Medulla oblongata (tissue), 1 donor: ENCODE measurements around the gene DAP.
"Not testable (repeated sequence)": the region's sequence is repeated elsewhere in the genome, so short reads cannot be mapped to it uniquely, and the experiment has no call there.

Source experiments
- DNase-seq: peaks from one replicate; pipeline ENCODE4 v3.0.0-alpha.2; 2015; ENCODE audit errors: extremely low spot score

The DAP gene

DNA sequence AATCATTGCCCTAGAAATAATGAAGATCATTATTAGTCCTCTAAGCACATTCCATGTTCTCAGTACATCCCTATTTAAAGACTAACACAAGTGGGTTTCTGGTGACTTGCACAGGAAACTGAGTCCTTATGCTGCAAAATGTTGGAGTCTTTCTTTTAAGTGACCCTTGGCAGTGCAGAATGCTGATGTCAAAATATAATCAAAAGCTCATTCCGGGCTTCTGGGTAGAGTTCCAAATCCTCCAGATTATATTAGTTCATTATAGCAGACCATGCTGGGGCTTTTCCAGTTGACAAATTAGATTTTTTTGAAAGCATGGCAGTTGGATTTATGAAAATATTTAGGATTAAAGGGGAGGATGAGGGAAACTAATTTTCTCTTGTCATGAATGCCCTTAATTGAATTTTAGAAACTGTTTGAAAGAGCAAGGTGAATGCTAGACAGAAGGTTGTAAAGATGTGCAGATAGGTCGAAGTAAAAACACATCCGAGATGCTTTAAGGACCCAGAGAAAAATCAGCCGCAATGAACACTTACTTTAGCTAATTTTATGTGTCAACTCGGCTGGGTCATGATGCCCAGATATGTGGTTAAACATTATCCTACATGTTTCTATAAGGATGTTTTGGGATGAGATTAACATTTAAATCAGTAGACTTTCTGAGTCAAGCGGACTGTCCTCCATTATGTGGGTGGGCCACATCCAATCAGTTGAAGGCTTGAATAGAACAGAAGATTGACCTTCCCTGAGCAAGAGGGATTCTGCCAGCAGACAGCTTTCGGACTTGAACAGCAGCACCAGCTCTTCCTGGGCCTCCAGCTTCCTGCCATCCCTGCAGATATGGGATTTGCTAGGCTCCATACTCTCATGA, 88.7 kb downstream of the DAP start:
- DNase-seq, result no peak

DNA sequence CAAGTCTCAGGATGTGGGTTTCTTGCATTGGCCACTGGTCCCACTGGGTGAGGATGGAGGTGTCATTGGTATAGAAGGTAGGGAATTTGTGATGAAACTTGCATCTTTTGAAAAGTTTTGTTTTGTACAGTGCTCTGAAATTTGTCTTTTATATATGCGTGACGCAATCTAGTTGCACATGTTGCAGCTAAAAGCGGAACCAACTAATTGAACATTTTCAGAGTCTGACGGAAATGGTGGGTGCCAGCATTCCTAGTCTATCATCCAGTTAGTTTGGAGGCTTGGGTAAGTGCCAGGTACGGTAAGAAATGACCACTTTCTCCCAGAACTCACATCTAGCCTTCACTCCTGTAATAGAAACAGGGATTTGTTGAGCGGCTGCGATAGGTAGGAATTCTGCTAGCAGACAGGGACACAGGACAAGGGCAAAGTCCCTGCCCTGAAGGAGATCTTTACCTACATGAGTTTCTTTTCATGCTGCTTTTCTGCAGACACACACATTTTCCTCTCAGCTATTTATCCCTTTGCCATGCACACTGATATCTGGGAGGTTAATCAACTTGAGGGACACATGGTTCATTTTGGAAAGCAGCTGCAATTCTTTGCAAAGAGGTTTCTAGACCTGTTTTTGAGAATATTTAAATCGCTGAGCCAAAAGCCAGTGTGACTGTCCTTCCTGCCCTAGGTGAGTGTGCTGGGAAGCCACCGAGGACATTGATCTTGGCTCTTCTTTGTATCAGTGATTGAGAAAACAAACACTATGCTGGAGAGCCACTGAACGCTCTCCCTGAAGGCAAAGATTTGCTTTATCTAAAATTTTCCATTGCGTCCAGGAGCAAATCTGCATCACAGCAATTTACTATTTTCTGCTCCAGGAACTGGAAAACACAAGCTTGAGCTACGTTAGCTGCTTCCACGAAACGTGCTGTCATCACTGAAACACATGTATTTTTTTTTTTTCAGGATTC, 89.7 kb downstream of the DAP start:
- no peak for DNase-seq

DNA sequence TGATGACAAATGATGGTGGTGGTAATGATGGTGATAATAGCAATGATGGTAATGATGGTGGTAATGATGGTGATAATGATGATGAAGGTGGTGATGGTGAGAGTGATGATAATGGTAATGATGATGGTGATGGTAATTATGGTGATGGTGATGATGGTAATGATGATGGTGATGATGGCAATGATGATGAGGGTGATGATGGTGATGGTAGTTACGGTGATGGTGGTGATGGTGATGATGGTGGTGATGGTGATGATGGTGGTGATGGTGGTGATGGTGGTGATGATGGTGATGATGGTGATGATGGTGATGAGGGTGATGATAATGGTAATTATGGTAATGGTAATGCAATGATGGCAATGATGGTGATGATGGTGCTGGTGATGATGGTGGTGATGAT, 91.1 kb downstream of the DAP start:
- no peak for DNase-seq

DNA sequence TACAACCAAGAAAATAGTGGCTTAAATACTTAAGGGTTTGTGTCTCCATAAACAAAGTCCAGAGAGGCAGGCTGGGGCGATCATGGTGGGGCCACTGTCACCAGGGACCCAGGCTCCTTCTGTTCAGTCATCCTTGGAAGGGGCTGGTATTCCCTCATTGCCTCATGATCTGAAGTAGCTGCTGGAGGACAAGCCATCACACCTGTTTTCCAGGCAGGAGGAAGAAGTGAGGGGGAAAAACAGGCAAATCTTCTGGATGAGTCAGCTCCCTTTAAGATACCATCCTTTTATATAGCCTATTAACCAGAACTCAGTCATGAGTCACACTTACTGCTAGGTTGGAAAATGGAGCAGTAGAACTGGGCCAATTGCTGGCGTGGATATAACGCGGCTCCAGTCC, 92.3 kb downstream of the DAP start:
- no peak for DNase-seq

DNA sequence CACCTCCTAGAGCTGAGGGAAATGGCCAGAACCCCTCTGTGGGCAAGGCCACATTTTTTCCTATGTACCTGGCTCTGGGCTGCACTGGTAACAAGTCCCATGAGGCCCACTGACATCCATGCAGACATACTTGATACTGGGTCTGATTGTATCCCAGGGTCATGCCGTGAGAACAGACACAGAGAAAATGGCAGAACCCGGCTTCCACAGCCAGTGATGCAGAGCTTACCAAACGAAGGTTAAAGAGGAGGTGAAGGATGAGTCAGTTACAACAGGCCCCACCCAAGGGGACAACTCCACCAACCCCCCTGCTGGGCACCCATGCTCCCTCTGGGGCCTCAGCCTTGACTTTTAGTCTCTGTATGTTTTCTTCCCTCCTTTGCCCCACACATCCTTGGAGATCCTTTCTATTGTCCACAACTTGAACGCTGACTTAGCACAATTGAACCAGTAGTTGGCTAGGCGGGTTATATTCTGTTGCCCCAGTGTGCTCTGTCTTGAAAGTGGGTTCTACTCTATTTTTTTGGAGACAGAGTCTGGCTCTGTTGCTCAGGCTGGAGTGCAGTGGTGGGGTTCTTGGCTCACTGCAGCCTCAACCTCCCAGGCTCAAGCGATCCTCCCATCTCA, 93.5 kb downstream of the DAP start:
- no peak for DNase-seq

DNA sequence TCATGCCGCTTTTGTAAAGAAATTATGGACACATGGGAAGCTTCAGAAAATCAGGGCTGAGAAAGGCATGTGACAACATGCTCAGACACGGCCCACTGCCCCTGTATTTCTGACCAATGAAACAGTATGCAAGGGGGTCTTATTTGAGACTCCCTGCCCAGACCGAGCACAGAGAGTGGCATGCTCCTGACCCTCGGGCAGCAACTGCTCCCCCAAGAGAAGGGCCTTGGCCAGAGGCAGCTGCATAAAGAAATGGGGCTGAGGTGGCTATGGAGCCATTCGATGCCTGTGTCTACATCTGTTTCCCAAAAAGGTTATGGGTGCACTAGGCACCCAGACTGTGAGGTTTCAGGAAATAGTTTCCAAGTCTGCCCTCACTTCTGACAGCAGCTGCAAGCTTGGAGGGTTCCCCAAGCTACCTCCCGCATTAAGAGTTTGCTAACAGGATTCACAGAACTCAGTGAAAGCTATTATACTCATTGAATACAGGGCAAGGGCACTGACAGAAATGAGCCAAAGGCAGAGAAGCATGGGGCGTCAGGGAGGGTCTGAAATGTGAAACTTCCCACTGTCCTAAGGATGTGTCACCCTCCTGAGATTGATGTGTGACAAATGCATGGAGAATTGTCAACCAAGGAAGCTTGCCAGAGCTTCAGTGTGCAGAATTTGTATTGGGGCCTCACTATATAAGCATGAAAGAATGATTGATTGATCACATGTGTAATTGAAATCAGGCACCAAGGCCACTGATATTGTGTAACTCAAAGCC, 94.3 kb downstream of the DAP start:
- no peak for DNase-seq

DNA sequence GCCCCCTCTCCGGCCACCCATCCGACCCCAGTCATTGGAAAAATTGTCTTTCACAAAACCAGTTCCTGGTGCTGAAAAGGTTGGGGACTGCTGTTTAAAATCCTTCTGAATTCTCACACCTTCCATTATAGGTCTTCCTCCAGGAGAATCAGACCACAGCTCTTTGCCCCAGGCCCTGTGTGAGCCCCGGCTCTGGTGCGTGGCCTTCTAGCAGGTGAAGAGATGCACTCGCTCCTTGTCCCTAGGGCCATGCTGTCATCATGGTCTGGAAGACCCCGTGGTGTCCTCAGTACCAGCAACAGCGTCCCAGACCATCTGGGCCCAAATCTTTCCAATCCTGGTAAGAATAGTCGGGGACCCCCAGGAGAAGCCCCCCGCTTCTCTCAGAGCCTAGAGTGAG, 95.2 kb downstream of the DAP start:
- DNase-seq, result no peak

DNA sequence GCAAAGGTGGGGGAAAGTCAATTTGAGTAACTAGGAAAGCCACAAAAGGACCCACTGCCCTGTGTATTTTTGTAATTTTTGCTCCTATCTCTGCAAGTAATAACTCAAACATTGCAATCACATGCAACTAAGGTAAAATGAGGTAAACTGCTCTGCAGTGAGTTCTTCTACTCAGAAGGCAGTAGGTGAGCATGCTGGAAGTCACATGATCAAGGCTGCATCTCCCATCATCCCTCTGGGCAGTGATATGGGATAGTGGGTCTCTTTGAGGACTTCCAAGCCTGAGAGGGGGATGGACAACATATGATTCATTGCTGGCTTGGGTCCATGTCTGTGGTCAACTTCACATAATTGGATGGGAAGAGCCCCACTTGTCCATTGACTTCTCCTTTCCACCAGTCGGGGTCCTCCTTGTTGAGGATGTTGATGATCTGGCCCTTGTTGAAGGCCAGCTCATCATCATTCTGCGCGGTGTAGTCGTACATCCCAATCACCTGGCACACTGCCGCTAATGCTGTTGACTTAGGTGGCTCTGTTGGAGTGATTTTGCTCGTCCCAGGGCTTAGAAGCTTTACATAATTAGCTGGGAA, 96.8 kb downstream of the DAP start:
- not testable (repeated sequence) for DNase-seq

DNA sequence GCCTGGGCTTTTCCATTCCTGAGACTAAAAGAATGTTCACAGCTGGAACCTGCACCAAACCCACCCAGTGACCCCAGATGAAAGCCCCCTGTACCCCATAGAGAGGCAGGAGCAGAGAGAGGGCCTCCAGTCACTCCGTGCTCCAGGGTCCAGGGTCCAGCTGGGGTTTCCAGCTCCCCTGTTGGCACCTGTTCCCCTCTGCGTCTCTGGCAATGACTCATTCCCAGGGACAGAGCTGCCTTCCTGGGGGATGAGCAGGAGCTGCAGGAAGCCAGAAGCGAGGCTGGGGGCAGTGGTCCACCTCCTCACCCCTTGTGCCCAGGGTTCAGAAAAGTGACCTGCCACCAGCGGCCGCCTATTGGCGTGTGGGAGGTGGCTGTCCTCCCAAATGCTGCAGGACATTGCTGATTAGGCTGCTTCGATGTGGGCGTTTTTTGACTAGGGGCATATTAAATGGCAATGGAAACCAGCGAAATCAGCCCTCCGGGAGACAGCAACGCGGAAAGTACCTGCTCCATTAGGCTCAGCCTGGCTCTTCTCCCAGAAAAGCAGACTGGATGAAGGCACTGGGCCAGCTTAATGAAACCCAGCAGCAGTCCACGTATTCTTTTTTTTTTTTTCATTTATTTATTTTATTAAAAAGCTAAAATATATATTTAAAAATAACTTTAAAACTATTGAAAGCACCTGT, 97.4 kb downstream of the DAP start:
- peak; percentile 15 for DNase-seq

DNA sequence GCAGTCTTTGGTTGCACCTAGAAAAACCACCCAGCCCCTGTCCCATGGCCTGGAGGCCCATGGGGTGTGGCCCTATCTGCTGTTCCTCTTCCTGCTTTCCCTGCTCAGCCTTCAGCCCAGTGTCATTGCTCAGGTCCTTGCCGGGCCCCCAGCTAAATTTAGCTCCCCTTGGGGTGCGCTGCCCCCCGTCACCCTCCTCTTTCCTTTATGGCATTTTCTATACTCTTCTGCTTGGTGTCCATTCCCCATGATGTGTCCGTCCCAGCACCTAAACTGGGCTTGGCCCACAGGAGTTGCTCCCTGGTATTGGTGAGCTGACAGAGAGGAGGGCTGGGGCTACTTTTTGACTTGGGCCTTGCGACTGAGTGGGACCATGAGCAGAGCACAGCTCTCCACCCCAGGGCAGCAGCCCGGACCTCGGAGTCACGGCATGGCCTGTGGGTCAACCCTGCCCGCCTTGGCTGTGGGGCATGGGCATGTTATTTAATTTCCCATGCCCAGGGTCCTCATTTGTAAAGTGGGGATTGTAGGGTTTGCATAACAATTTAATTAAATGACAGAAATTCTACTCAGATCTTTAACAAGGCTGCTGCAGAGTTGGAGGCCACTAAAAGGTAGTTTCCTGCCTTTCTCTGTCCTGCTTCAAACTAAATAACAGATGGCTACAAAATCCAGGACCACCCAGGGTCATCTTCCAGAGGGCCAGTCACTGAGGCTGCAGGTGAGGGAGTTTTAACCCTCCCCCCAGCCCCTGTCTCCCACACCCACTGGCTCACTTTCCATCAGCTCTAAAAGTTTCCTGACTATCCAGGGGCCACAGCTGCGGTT, 98.2 kb downstream of the DAP start:
- no peak for DNase-seq

DNA sequence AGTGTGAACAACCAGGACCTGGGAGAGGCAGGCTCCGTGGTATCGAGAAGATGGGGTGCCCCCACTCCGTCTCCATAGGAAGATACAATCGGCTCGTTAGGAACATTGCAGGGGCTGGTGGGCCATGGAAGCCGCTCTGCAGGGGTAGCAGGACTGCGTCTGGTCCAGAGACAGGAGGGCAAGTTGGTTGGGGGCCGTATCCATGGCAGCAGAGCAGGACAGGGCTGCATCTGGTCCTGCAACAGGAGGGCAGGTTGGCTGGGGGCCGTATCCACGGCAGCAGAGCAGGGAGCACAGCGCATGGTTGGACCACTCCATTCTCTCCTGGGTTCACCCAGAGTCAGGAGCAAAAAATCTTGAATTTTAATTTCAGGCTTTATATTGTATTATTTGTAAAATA, 99.0 kb downstream of the DAP start:
- DNase-seq, result no peak

DNA sequence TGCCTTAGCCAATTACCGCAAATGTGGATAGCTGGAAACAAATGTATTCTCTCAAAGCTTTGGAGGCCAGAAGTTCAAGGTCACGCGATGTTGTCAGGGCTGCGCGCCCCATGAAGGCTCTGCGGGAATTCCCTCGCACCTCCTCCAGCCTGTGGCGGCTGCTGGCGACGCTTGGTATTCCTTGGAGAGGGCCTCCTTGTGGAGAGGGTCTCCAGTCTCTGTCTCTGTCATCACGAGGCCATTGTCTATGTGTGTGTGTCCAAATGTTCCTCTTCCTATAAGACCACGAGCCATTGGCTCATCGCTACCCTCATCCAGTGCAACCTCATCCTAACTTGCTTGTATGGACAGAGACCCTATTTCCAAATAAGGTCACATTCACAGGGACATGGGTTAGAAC, 99.6 kb downstream of the DAP start:
- no peak for DNase-seq

DNA sequence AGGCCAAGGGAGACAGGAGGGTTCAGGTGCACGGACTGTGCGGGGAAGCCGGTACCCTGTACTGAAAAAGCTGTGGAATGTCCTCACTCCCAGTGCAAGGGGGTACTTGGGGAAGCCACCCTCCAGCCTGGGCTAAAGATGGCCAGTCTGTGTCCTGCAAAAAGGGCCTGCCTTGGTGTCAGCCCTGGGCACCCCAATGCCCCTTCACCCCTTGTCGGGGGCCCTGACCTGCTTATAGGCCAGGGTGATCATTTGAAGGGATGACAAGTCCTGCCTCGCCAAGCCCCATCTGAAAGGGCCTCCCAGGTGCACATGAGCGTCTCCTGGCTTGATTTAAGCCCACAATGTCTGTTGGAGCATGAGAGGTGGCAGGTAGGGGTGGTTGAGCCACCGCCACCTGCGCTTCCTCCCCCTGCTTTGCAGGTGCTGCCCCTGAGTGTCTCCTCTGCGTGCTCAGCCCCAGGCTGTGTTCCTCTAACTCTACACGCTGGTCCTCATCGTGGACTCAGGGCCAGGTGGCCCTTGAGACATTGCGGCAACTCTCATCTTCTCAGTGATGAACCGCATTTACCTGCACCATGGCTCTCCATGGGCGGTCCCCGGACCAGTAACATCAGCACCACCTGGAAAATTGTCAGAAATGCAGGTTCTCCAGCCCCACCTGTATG, 100.2 kb downstream of the DAP start:
- no peak for DNase-seq

DNA sequence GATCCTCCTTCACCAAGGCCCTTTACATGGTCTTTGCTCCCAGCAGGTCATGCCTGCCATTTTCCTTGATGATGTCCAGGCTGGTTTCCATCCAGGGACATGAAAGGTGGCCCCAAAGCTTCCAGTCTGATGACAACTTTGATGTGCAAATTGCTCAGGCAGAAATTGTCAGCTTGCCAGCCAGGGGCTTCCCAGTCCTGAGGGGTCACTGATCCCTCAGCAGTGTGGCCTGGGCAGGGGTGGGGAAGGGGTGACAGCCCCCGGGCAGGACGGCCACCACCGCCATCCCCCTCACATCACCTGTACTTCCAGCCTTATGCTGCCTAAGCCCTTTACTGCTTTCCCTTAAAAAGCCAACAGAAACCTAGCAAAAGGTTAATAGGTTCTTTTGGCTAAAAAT, 100.9 kb downstream of the DAP start:
- no peak for DNase-seq

DNA sequence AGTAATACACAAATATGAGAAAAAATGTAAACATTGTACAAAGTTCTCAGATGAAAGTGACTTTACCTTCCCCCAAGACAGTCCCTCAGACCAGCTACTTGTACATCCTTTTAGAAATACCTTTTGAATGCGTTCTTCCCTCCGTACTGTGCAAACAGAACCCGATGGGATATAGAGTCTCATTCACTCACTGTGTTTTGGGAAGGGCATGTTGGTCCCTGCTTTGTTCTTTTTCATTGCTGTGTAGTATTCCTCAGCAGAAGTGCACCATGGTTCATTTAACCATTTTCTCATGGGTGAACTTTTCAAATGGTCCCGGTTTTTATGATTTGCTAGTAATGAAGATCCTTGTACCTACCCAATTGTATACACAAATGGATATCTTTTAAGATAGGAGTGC, 102.8 kb downstream of the DAP start:
- no peak for DNase-seq

DNA sequence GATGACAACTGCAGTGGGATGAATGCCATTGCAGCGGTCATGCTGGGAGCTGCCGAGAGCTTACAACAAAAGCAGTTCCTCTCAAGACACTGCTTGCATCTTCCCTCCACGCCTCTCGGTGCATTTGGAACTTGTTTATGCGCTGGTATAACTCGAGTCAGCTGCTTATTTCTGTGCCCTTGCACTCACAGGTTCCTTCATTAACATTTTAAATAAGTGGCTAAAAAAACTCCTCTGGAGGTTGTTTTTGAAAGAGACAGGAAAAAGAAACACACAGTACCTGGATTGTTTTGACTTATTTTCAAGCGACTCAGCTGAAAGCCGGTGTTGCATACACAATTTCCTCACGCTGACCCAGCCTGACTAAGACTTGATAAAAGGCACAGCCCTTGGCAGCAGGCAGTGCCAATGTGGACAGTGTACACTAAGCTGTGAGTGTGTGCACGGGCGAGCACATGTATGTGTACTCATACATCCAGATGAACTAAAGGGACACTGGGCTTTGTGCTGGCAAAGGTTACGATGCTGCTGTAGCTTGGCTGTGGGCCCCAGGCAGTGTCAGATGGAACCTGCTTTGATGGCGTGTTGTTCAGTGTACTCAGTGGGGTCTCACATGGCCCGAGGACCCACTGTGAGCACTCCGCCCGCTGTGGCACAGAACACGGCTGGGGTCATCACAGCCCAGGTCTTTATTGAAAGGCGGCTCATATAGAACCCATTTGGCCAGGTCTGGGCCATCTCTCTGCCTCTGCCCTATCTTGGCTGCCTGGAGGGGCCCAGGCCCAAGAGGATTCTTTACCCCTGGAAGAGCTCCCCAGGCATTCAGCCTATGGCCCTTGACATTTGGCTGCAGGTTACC, 104.8 kb downstream of the DAP start:
- DNase-seq, result no peak

DNA sequence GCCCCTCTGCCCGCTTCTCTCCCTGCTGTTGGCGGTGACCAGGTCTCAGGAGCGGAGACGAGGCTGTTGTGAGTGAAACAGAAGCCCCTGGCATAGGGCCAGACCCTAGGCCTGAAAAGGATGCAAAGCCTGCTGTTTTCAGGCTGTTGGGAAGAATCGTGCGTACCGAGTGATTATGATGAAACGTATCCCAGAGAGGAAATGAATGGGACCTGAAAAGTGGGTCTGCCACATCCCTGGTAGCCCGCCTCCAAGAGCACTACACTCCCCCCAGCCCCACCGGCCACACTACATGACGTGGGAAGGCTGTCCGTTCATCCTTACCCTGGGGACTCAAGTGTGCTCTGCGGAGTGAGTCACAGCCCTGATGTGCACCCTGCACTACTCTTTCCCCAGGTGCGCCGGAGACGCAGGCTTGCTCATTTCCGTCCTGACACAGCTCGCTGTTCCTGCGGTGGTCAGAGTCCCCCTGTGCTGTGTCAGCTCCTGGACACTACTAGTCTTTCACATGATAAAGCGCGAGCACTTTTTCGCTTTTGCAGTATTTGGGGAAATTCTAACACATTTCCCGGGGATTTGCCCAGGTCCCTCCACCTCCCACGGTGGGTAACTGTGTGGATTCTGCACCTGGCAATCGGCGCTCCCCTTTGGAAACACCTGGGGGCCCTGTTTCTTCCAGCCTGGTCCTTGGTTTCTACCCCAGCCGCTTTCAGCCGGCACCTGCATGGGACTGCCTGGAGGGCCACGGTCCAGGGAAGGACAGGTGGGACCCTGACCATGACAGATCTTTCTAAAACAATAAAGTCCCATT, 105.7 kb downstream of the DAP start:
- DNase-seq, result no peak
